GM18520 (cell line): ENCODE data around the gene LRRC75B.
"Not testable (repeated sequence)": the region's sequence is repeated elsewhere in the genome, so short reads cannot be mapped to it uniquely, and the experiment has no call there.

Experiments
- ATAC-seq: cut with Tn5 transposase; IDR thresholded peaks from one replicate; pipeline ENCODE4 v1.9.1; 2021; ENCODE audit not compliant: unreplicated experiment

Gene LRRC75B

GRCh38 chr22:24592851-24593558 lies at the start of gene LRRC75B:
Gene LRRC75B (minus strand): TSS chr22:24593073. CDS start chr22:24593039, 34 bp downstream.
- ATAC-seq: peak; percentile 61

DNA sequence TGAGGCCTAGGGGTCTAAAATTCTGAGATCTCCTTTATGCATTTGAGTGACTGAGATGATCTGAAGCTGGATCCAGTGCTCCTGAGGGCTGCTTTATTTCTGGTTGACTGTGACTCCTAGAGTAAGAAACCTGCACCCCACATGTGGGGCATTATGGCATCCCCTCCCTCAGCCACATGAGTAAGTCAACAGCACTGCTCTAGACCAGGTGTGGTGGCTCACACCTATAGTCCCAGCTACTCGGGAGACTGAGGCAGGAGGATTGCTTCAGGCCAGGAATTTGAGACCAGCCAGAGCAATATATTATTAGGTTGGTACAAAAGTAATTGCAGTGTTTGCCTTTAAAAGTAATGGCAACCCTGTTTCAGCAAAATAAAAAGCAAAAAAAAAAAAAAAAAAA lies 49.4 kb upstream of the LRRC75B start:
- not testable (repeated sequence) for ATAC-seq

GRCh38 chr22:24636513-24636912 lies 43.6 kb upstream of the LRRC75B start:
- not testable (repeated sequence) for ATAC-seq

DNA sequence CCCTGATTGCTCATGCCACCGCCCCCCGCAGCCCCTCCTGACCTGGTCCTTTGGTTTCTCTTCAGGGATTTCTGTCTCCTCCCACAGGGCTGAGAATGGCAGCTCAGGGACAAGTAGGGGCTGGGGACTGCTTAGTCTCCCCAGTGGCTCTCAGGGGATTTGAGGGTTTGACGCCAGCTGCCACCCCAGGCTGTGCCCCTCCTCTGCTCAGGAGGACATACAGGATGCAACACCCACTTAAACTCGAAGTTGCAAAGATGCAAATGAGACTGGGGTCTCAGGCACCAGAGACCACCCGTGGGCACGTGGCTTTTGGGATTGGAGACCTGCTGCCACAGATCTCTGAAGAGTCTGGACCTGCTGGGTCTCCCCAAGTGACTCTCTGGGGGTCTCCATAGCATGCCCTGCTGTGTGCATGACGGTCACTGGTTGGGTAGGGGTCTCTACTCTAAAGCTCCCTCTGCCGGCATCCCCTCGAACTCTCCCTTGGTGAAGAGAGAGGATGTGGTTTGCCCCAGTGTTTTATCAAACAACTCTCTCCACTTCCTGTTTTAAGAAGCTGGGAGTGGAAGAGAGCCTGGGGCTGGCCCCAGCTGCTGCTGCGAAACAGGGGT lies 42.0 kb upstream of the LRRC75B start:
- not testable (repeated sequence) for ATAC-seq

GRCh38 chr22:24633231-24634023 lies 40.6 kb upstream of the LRRC75B start:
- not testable (repeated sequence) for ATAC-seq

GRCh38 chr22:24632642-24633041 lies 39.8 kb upstream of the LRRC75B start:
- not testable (repeated sequence) for ATAC-seq

DNA sequence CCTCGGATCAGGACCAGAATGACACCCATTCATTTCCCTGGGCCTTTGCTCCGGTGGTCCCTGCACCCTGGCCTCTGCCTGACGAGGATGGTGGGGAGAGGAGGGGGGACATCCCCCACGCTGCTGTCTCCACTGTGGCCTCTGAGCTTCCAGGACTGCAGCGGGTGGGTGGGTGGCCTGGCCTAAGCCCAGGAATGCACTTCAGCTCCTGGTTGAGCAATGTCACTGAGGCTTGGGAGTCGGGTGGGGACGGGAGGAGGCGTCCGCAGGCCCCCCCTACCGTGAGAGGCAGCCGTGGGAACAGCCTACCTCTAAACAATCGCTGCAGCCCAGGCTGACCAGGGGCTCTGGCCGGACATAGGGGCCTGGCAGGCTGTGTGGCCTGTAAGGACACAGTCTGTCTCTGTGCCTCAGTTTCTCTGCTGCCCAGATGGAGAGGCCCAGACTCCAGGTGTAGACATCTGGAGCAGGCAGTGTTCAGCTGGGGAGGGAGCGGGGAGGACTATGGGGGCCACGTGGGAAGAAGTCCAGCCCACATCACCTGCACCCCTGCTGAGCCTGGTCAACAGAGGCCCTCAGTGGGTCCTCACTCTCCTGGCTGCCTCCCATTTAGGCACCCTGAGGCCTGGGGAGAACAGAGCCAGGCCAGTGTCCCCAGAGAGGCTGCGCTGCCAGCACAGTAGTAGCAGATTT lies 38.7 kb upstream of the LRRC75B start:
- not testable (repeated sequence) for ATAC-seq

DNA sequence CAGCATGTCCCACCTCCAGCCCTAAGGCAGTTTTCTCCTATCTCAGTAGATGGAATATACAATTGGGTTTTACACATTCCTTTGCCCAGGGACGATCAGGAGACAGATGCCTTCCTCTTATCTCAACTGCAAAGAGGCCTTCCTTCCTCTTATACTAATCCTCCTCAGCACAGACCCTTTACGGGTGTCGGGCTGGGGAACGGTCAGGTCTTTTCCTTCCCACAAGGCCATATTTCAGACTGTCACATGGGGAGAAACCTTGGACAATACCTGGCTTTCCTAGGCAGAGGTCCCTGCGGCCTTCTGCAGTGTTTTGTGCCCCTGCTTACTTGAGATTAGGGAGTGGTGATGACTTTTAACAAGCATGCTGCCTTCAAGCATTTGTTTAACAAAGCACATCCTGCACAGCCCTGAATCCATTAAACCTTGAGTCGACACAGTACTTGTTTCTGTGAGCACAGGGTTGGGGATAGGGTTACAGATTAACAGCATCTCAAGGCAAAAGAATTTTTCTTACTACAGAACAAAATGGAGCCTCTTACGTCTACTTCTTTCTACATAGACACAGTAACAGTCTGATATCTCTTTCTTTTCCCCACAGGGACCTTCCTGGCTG lies 38.0 kb upstream of the LRRC75B start:
- not testable (repeated sequence) for ATAC-seq

GRCh38 chr22:24629069-24629468 lies 36.2 kb upstream of the LRRC75B start:
- ATAC-seq: not testable (repeated sequence)

DNA sequence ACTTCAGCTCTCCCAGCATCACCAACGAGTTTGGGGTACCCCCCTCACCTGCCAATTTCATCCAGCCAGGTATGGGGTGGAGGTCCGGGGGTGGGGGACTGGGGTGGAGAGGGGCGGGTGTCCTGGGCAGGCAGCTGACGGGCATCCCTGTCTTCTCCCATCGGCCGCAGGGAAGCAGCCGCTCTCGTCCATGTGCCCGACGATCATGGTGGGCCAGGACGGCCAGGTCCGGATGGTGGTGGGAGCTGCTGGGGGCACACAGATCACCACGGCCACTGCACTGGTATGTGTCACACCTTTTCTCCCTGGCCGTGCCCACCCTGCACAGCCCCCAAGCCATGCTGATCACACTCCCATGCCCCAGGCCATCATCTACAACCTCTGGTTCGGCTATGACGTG lies 35.0 kb upstream of the LRRC75B start:
- ATAC-seq: not testable (repeated sequence)

GRCh38 chr22:24622596-24622995 lies 29.7 kb upstream of the LRRC75B start:
- not testable (repeated sequence) for ATAC-seq

DNA sequence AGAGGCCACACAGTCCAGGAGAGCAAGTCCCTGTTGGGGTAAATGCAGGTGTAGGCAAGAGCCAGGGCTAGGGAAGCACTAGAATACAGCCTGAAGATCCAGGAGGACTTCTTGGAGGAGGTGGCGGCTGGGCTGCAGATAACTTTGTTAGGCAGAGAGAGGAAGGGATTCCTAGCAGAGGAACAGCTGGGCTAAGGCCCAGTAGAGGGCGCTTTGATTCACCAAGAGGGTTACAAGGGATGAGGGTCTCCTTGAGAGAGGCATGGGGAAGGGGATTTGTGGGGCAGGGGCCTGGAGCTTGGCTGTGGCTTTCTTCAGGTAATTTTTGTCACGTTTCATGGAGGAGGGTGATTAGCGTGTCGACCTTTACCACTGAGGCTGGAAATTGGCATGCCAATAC lies 28.4 kb upstream of the LRRC75B start:
- ATAC-seq: not testable (repeated sequence)

DNA sequence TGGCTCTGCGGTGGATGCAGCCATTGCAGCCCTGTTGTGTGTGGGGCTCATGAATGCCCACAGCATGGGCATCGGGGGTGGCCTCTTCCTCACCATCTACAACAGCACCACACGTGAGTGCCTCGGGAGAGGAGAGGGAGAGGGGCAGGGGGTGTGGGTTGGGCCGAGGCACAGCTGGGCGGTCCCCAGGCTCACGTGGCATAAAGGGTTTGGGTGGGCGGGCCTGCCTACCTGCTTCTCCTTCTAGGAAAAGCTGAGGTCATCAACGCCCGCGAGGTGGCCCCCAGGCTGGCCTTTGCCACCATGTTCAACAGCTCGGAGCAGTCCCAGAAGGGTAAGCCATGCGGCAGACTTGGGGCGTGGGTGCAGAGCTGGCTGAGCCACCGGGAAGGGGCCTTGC lies 21.9 kb upstream of the LRRC75B start:
- ATAC-seq: not testable (repeated sequence)

DNA sequence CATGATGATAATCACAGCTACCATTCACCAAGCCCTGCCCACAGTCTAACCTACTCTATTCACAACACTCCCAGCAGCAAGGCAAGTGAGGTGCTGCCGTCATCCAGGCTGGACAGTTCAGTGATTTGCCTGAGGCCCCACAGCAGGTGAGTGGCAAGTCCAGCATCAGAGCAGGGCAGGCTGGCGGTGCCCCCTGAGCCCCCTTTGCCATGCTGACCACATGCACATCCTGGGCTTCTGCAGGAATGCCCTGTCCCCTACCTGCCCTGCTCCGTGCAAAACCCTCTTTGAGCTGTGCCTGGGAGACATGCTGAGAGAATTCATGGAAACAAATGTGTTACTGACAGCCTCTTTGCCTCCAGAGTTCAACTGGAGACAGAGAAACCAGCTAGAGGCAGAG lies 17.0 kb upstream of the LRRC75B start:
- not testable (repeated sequence) for ATAC-seq

- not testable (repeated sequence) for ATAC-seq
Observed at GRCh38 chr22:24608327-24608726, 15.5 kb upstream of the LRRC75B start.

GRCh38 chr22:24607429-24607983 lies 14.6 kb upstream of the LRRC75B start:
- ATAC-seq: not testable (repeated sequence)

DNA sequence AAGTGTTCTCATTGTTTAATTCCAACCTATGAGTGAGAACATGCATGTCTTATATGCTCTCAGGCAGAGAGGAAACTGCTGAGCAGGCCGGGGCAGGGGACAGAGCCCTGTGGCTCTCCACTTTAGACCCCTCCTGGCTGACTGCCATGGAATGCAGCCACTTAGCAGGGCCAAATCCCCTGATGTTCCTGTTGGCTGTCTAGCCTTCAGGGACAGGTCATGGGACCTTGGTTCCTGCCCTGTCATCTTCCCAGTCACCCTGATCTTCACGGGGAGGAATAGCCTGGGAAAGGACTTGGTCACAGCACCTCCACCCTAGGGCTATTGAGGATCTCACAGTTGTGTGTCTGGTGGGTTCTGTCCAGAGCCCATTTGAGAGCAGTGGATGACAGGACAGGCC lies 13.5 kb upstream of the LRRC75B start:
- ATAC-seq: not testable (repeated sequence)

DNA sequence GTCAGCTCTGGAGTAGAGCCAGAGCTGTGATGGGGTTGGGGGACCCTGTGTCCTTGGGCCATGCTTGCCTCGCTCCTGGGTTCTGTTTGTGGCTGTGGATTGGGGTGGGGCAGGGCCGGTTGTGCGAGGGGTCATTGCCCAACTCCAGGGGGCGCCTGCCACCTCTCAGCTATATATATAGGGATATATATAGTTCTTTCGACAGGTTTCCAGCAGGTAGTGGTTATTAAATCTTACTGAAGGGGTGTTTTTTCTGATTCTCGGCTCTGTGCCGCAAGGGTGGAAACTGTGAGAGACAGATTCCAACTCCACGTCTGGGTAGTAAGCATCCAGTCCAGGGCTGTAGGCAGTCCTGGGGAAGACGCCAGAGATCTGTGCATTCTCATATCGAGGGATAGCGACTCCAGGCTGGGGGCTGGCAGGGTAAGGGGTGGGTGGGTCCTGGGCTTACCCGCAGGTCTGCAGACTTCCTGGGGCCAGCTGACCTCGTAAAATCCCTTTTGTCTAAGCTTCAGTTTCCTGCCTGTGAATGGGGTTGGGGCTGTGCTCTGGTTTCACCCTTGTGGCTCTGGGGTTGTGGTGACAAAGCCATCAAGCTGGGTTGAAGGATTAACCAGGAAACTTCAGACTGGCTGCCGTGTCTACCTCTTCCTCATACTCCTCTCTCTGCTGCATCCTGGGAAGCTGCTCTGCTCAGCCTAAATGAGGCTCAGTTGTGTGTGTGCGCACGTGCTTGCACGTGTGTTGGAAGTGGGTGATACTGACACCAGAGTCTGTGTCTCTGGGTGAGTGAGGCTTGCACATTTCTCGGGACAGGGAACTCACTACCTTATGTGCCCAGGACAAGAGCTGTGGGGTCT lies 11.1 kb upstream of the LRRC75B start:
- ATAC-seq: not testable (repeated sequence)
